K562 (cell line): ENCODE measurements around the gene CD84. TPM values are rescaled to one million over a fixed set of nuclear protein-coding genes. Genes with fewer than 3 reads are reported as not detected.

Source experiments
- ATAC-seq: fragments of 200-7000 bp; cut with Tn5 transposase; 3 replicates; pipeline ENCODE4 v1.9.1; 2020; ENCODE audit warnings: moderate library complexity
- BruUV-seq: library from RNA; stranded (reverse); fragments of 400-500 nt; replicated peaks from 2 replicates; lab custom pipeline; 2021; lab: Mats Ljungman, UMichigan
- CTCF ChIA-PET: fragments of 300-600 bp; formaldehyde crosslinking; extraction: SDS; loops from one replicate; lab custom pipeline; 2021; ENCODE audit warnings: low intra/inter-chr PET ratio; lab: Yijun Ruan, JAX
- POLR2A ChIA-PET: fragments of 300-600, 350-650 bp; sonication (Branson Sonifier 250); formaldehyde crosslinking; extraction: SDS; loops from one replicate; lab custom pipeline; 2021; ENCODE audit warnings: antibody characterized with exemption, inconsistent platforms; lab: Yijun Ruan, JAX
- DNase-seq, 4 experiments: peaks; one replicate each; pipeline versions ENCODE4 v3.0.0 to v3.0.0-alpha.2; 2011 to 2018; ENCODE audit warnings: low spot score in 3 of 4, mixed read lengths in 3 of 4; ENCODE audit errors: extremely low read depth in 1 of 4
- FAIRE-seq: peaks from 2 replicates; lab custom pipeline; 2011; peaks lifted over from hg19 to GRCh38; lab: Jason Lieb, UNC
- H2AFZ ChIP-seq: 2 replicates; pipeline ENCODE4 v1.6.0; 2011; ENCODE audit warnings: low read depth, low read length, control low read depth, inconsistent platforms
- H3K27ac ChIP-seq: fragments of 200-600 bp; 3 replicates; pipeline ENCODE4 v1.8.0; 2011; ENCODE audit warnings: low read depth, mild to moderate bottlenecking, control low read depth, inconsistent platforms, low read length, moderate library complexity, mixed read lengths; ENCODE audit errors: extremely low read depth
- H3K27me3 ChIP-seq, 2 experiments: fragments of 300-600 bp in 1 of 2; 2 replicates in 1 of 2; 3 replicates in 1 of 2; pipeline versions ENCODE4 v1.6.0 to v1.8.0; 2011; ENCODE audit warnings: inconsistent platforms in 2 of 2, low read length in 2 of 2, mild to moderate bottlenecking in 1 of 2, mixed read lengths in 1 of 2, moderate library complexity in 1 of 2; ENCODE audit not compliant: control insufficient read depth in 2 of 2, insufficient read depth in 2 of 2
- H3K36me3 ChIP-seq: fragments of 300-600 bp; 3 replicates; pipeline ENCODE4 v1.8.0; 2011; ENCODE audit warnings: mild to moderate bottlenecking, low read length, inconsistent platforms; ENCODE audit not compliant: control insufficient read depth, insufficient read depth
- H3K4me1 ChIP-seq, 2 experiments: fragments of 200-600 bp in 1 of 2; replicated peaks in 1 of 2; 2 replicates in 1 of 2; 3 replicates in 1 of 2; pipeline versions ENCODE4 v1.5.1 to v1.8.0; 2011; ENCODE audit warnings: inconsistent platforms in 2 of 2, low read length in 2 of 2, mild to moderate bottlenecking in 1 of 2, mixed read lengths in 1 of 2, moderate library complexity in 1 of 2; ENCODE audit not compliant: control insufficient read depth in 2 of 2, insufficient read depth in 2 of 2
- H3K4me2 ChIP-seq: 2 replicates; pipeline ENCODE4 v1.6.1; 2011; ENCODE audit warnings: low read length, control low read depth, inconsistent platforms, mixed read lengths; ENCODE audit not compliant: insufficient read depth
- H3K4me3 ChIP-seq: fragments of 200-600 bp; sonication (generic), shearing (Covaris generic); 2 replicates; pipeline ENCODE4 v1.5.1; 2016; ENCODE audit warnings: control low read depth, inconsistent platforms
- H3K79me2 ChIP-seq: fragments of 200-600 bp; 3 replicates; pipeline ENCODE4 v1.8.0; 2011; ENCODE audit warnings: low read length, inconsistent platforms; ENCODE audit not compliant: control insufficient read depth, insufficient read depth
- H3K9ac ChIP-seq, 2 experiments: 2 replicates each; pipeline versions ENCODE4 v1.6.0 to v1.6.1; 2011; ENCODE audit warnings: low read depth in 2 of 2, low read length in 2 of 2, control low read depth in 1 of 2, inconsistent platforms in 1 of 2, mild to moderate bottlenecking in 1 of 2, mixed read lengths in 1 of 2; ENCODE audit not compliant: insufficient read depth in 1 of 2
- H3K9me1 ChIP-seq: one replicate; pipeline ENCODE4 v1.6.0; 2011; ENCODE audit warnings: inconsistent platforms, mild to moderate bottlenecking, low read length, moderate library complexity; ENCODE audit not compliant: control insufficient read depth, insufficient read depth
- H3K9me3 ChIP-seq: replicated peaks from 2 replicates; pipeline ENCODE4 v1.5.1; 2011; ENCODE audit warnings: low read depth, low read length, inconsistent platforms; ENCODE audit not compliant: control insufficient read depth, insufficient read depth
- H4K20me1 ChIP-seq: replicated peaks from 2 replicates; pipeline ENCODE4 v1.6.1; 2011; ENCODE audit warnings: low read length, inconsistent platforms, mixed read lengths; ENCODE audit not compliant: control insufficient read depth, insufficient read depth
- ARNT ChIP-seq, 2 experiments: fragments of 450-650 bp; IDR thresholded peaks; 2 replicates each; pipeline ENCODE4 v1.6.1; 2016; ENCODE audit warnings: mild to moderate bottlenecking in 1 of 2
- GTF2F1 ChIP-seq: IDR thresholded peaks from 2 replicates; pipeline ENCODE4 v1.6.1; 2011; ENCODE audit warnings: low read depth, low read length, improper control_type of control experiment
- ILK ChIP-seq: fragments of 450-650 bp; IDR thresholded peaks from 2 replicates; pipeline ENCODE4 v1.6.1; 2016; ENCODE audit warnings: missing genetic modification characterization, low read depth, mild to moderate bottlenecking, missing compliant biosample characterization, moderate library complexity, borderline replicate concordance
- KAT2B ChIP-seq: IDR thresholded peaks from one replicate; pipeline ENCODE4 v1.6.1; 2012; ENCODE audit warnings: low read depth, mild to moderate bottlenecking, control low read depth, inconsistent platforms, low read length, moderate library complexity
- SAFB ChIP-seq: fragments of 200-400 bp; formaldehyde crosslinking; IDR thresholded peaks from 2 replicates; pipeline ENCODE4 v1.6.1; 2017; ENCODE audit warnings: low read depth, low read length, borderline replicate concordance
- SIRT6 ChIP-seq: IDR thresholded peaks from one replicate; pipeline ENCODE4 v1.6.1; 2012; ENCODE audit warnings: low read depth, mild to moderate bottlenecking, control low read depth, inconsistent platforms, low read length, moderate library complexity
- SRSF1 ChIP-seq: fragments of 200-400 bp; formaldehyde crosslinking; IDR thresholded peaks from 2 replicates; pipeline ENCODE4 v1.6.1; 2017; ENCODE audit warnings: mild to moderate bottlenecking, low read depth, low read length, moderate library complexity
- TCFL5 ChIP-seq: fragments of 250-450 bp; sonication (Bioruptor Pico); conservative IDR thresholded peaks from 2 replicates; pipeline ENCODE4 v1.6.1; 2021; ENCODE audit warnings: mild to moderate bottlenecking, moderate library complexity, matching md5 sums
- ZKSCAN1 ChIP-seq: fragments of 150-350 bp; IDR thresholded peaks from 2 replicates; pipeline ENCODE4 v1.6.1; 2016; ENCODE audit warnings: low read depth, low read length
- WGBS: fragments of 100-300 bp; shearing (Covaris generic); methylation state at CpG from one replicate; pipeline ENCODE4 v1.1.6; 2016; ENCODE audit warnings: low coverage, mixed read lengths; ENCODE audit not compliant: insufficient coverage; ENCODE audit errors: missing lambda C conversion rate; 5-methylcytosine and 5-hydroxymethylcytosine counted together
- in situ Hi-C: fragments of 300-500 bp; cut with MboI; formaldehyde crosslinking; loops from 4 replicates; pipeline ENCODE4 v1.15.0; 2018; ENCODE audit warnings: inconsistent platforms, mixed read lengths
- intact Hi-C: fragments of 100-400 bp; cut with micrococcal nuclease; formaldehyde crosslinking; loops from 2 replicates; pipeline ENCODE4 v1.14.2; 2022
- polyA plus RNA-seq, 8 experiments: library from polyadenylated mRNA; depleted of rRNA in 4 of 8; stranded (reverse) in 5 of 8; unstranded in 3 of 8; fragments of >200 nt; fragmentation: Nextera tagmentation in 2 of 8; fragmentation: Illumina TruSeq in 1 of 8; extraction: Ambion mirVana in 2 of 8; extraction: Trizol in 1 of 8; gene quantifications; 2 replicates each; pipeline versions ENCODE4 v1.2.1 to v1.2.3, GENCODE V29; 2011 to 2014; ENCODE audit warnings: inconsistent platforms in 1 of 8, missing spikeins in 1 of 8
- total RNA-seq, 7 experiments: library from RNA; depleted of rRNA in 6 of 7; stranded (reverse); fragments of >200 nt in 6 of 7; fragmentation: Illumina TruSeq in 2 of 7; extraction: Trizol in 2 of 7; gene quantifications; 2 replicates each; pipeline versions ENCODE4 v1.2.1 to v1.2.3, GENCODE V29; 2011 to 2021; ENCODE audit warnings: low replicate concordance in 1 of 7
- TF ChIP-seq, protein P1 (sequence below): IDR thresholded peaks from 2 replicates; pipeline ENCODE4 v1.6.1; 2016; ENCODE audit warnings: missing genetic modification characterization, missing compliant biosample characterization
- TF ChIP-seq, protein P2 (sequence below): sonication (generic); formaldehyde crosslinking; IDR thresholded peaks from 2 replicates; pipeline ENCODE4 v1.8.1; 2023; ENCODE audit warnings: mild to moderate bottlenecking, missing genetic modification reagents

CD84 gene
- total and polyA plus RNA-seq, 9 of the 15 experiments (the other 6 are each of a cell fraction or from before 2014, with no cell fraction given), result 0.82 to 6.8 (median 2.0) TPM

DNA sequence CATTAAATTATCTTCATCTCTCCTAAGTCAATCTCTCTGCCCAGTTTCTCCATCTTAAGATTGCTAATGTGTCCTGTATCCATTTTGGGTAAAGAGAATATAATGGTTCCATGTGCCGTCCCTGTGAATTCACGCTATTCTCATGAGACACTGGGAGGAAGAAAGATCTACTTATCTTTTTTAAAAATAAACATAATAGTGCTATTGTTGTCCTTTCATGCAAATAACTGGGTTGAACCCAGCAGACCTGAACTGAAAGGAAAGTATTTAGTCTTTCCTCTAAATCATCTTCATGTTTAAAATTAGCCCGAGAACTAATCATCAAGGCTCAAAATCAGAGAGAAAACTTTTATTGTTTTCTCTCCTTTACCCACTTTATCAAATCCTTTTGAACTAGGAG is 45.2 kb upstream of the CD84 start:
- Histone ChIP-seq H3K36me3 (no peaks in the 10 kb centered on the region), H3K9me1 (no peaks in the 10 kb centered on the region), H2AFZ (no peak overlapping the region), H4K20me1 (no peaks in the 10 kb centered on the region), H3K4me1 (peaks cover 10 to 39% of the 10 kb centered on the region in 2 experiments; a peak in 4 of 5 replicates), H3K79me2 (no peaks in the 10 kb centered on the region), H3K27ac (no peak overlapping the region), H3K9me3 (no peaks in the 10 kb centered on the region), H3K4me2 (no peak overlapping the region), H3K4me3 (no peak overlapping the region), H3K9ac (no peak overlapping the region), H3K27me3 (no peaks in the 10 kb centered on the region)
- no peak for FAIRE-seq
- CTCF ChIA-PET, result no interaction called here
- in situ Hi-C loops (no loop called here), intact Hi-C loops (loop anchor here (10.0 kb wide), 1 partner anchor 140 kb away; no protein-coding TSS in a partner anchor)
- WGBS, result 80% methylated on average over 3 of the region's 3 CpGs
- no peak for ATAC-seq
- no TSS peak for BruUV-seq
- POLR2A ChIA-PET, result interaction anchor here (0.5 to 0.6 kb wide), 2 partner anchors 219 to 449 kb away, joined by 3 read pairs; no protein-coding TSS in a partner anchor
- TF ChIP-seq, protein P1, sequence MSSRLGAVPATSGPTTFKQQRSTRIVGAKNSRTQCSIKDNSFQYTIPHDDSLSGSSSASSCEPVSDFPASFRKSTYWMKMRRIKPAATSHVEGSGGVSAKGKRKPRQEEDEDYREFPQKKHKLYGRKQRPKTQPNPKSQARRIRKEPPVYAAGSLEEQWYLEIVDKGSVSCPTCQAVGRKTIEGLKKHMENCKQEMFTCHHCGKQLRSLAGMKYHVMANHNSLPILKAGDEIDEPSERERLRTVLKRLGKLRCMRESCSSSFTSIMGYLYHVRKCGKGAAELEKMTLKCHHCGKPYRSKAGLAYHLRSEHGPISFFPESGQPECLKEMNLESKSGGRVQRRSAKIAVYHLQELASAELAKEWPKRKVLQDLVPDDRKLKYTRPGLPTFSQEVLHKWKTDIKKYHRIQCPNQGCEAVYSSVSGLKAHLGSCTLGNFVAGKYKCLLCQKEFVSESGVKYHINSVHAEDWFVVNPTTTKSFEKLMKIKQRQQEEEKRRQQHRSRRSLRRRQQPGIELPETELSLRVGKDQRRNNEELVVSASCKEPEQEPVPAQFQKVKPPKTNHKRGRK, result no peak
- no peak for TF ChIP-seq SRSF1
- TF ChIP-seq TCFL5, result no peak
- TF ChIP-seq, protein P2, sequence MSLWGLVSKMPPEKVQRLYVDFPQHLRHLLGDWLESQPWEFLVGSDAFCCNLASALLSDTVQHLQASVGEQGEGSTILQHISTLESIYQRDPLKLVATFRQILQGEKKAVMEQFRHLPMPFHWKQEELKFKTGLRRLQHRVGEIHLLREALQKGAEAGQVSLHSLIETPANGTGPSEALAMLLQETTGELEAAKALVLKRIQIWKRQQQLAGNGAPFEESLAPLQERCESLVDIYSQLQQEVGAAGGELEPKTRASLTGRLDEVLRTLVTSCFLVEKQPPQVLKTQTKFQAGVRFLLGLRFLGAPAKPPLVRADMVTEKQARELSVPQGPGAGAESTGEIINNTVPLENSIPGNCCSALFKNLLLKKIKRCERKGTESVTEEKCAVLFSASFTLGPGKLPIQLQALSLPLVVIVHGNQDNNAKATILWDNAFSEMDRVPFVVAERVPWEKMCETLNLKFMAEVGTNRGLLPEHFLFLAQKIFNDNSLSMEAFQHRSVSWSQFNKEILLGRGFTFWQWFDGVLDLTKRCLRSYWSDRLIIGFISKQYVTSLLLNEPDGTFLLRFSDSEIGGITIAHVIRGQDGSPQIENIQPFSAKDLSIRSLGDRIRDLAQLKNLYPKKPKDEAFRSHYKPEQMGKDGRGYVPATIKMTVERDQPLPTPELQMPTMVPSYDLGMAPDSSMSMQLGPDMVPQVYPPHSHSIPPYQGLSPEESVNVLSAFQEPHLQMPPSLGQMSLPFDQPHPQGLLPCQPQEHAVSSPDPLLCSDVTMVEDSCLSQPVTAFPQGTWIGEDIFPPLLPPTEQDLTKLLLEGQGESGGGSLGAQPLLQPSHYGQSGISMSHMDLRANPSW (CRISPR knock-in tag), result no peak
- no peak for TF ChIP-seq GTF2F1
- no peak for TF ChIP-seq KAT2B
- no peak for TF ChIP-seq SIRT6
- TF ChIP-seq SAFB, result no peak
- TF ChIP-seq ILK, result no peak
- TF ChIP-seq ARNT (IDR thresholded peaks at IDR 0.05), result no peak
- no peak for TF ChIP-seq ZKSCAN1
- TF ChIP-seq, all 486 proteins: peak for 0
- no peak for DNase-seq
